SK-MEL-5 (cell line): Measurements from ENCODE around the gene STAU1. TPM values are rescaled to one million over a fixed set of nuclear protein-coding genes. Genes with fewer than 3 reads are reported as not detected.
"Not testable (repeated sequence)": the region's sequence is repeated elsewhere in the genome, so short reads cannot be mapped to it uniquely, and the experiment has no call there.

ENCODE experiments used
- DNase-seq: peaks from one replicate; pipeline ENCODE4 v3.0.0-alpha.2; 2016; ENCODE audit warnings: low read depth, low spot score
- in situ Hi-C: cut with HindIII; loops from 2 replicates; pipeline ENCODE4 v1.10.0; 2016; ENCODE audit warnings: low sequenced_read_pairs, high pct_unique_total_duplicates, low pct_unique_long_range_greater_than_20kb
- total RNA-seq: library from RNA; depleted of rRNA; stranded (reverse); fragments of >200 nt; shearing (Covaris generic); gene quantifications from 2 replicates; pipeline ENCODE4 v1.2.3, GENCODE V29; 2014; rRNA removed

Gene STAU1
- total RNA-seq, 1 experiment from 2014 or later: 42.4 TPM

DNA sequence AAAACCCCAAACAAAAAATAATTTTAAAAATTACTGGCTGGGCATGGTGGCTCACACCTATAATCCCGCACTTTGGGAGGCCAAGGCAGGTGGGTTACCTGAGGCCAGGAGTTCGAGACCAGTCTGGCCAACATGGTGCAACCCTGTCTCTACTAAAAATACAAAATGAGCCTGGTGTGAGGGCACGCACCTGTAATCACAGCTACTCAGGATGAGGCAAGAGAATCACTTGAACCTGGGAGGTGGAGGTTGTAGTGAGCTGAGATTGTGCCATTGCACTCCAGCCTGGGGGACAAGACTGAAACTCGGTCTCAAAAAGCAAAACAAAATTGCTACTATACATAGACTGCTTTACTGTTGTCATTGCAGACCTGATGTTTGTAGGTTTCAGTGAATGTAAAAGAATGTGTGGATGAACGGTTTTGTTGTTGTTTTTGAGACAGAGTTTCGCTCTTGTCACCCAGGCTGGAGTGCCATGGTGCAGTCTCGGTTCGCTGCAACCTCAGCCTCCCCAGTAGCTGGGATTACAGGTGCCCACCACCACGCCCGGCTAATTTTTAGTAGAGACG is 83.1 kb downstream of the STAU1 start:
- in situ Hi-C loops, DNase-seq: not testable (repeated sequence)

DNA sequence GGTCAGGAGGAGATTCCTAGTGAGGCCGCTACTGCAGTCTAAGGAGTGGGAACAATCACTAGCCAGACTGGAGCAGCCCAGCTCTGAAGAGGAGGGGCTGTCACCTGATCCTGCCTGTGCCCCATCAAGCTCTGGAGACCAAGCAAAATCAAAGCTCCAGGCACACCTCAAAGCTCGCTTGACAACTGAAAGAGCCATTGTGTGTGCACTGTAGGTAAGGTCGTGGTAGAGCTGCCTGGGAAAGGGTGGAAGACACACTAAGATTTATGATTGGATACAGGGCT is 83.8 kb downstream of the STAU1 start:
- in situ Hi-C loops: no loop called here
- no peak for DNase-seq

DNA sequence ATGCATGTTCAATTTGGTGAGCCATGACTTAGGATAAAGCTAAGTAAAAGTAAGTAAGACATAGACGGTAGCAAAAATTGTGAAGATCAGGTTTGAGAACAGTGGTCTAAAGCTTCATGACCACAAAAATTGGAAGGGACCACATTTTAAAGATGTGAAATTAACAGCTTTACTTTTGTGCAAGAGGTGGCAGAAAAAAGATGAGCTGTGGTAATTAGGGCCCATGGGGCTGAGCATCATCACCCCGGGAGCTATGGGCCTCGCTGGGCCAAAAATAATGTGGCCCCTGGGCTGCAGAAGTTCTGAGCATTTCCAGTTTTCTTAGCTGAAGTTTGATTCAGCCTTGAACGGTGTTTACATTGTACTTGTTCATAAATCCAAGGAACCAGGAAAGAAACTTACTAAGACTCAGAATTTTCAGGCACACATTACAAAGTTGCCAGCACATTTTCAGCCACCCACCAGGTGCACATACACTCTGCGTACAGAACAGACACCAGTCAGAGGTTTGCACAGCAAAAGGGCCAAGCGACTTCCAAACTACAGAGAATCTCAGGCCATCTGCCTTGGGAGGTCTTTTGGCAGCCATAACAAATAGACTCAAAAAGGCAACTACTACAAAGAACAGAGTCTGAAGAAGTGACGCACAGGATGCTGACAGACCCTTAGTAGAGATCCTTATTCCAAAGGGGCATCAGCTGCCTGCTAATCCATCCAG is 84.3 kb downstream of the STAU1 start:
- in situ Hi-C loops: no loop called here
- no peak for DNase-seq

DNA sequence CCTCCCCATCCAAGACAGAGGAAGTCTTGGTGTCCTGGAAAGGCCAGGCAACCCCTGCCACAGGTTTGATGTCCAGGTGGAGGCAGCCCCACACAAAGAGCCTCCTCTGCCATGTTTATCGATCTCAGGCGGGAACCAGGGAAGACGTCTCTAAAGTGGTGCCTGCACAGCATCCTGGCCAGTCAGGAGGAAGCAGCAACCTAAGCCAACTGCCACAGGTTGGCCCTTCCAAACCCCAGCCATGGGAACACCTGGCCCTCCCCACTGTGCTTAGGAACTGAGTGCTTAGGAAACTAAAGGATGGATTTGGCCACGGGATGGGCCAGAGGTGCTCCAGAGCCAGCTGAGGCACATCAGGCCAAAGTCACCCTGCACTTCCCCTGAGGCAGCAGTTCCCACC is 85.1 kb downstream of the STAU1 start:
- in situ Hi-C loops: no loop called here
- DNase-seq: no peak

DNA sequence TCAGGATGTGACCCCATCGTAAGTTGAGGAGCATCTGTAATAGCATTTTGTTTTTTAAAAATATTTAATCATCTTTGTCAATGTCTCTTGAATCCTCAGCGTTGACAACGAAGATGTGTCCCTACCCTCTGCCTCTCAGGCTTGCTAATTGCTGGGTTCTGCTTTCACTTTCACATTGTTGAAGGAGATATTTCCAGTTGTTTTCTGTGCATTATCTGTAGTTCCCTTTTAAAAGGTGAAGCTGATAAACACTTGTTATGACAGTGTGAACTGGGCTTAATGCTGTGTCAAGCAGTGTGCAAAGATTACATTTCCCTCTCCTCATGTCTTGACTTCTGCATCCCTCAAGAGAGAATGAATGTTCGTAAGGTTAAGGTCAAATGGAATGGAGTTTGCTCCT is 87.2 kb downstream of the STAU1 start:
- in situ Hi-C loops: no loop called here

DNA sequence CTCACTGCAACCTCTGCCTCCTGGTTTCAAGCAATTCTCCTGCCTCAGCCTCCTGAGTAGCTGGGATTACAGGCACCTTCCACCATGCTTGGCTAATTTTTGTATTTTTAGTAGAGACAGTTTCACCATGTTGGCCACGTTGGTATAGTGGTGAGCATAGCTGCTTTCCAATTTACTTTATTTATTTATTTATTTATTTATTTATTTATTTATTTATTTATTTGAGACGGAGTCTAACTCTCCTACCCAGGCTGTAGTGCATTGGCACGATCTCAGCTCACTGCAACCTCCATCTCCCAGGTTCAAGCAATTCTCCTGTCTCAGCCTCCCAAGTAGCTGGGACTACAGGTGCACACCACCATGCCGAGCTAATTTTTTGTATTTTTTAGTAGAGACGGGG is 87.8 kb downstream of the STAU1 start:
- DNase-seq, in situ Hi-C loops: not testable (repeated sequence)

More for the DNA sequence above, 87.2 kb downstream of the STAU1 start:
- no peak for DNase-seq

DNA sequence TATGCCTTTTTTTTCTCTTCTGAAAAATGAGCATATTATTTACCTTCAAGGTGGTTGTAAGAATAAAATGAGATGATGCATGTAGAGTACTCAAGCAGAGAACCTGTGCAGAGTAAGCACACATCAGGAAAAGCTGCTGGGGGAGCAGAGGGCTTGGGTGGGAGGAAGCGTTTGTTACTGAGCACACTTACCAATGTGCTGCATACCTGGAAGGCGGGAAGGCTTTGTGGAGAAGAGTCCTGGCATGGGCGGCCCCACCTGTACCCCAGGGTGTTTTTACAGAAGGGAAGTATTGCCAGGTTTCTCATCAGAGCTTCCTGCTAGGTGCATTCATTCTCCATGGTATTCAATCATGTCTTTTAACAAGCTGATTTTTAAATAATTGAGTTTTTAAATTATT is 89.1 kb downstream of the STAU1 start:
- DNase-seq: no peak
- in situ Hi-C loops: no loop called here

DNA sequence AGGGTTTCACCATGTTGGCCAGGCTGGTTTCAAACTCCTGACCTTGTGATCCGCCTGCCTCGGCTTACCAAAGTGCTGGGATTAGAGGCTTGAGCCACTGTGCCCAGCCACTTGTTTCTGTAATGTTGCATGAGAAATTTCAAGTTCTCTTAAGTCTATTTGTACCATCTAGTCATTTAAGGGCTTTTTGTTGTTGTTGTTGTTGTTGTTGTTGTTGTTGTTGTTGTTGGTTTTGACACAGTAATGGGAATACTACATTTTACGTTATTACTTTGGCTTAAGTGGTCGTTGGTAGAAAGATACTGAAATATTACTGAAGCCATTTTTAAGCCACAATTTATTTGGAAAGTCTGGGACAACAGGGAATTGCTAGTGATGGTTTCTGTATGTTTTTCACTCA is 90.0 kb downstream of the STAU1 start:
- no peak for DNase-seq
- in situ Hi-C loops: no loop called here

DNA sequence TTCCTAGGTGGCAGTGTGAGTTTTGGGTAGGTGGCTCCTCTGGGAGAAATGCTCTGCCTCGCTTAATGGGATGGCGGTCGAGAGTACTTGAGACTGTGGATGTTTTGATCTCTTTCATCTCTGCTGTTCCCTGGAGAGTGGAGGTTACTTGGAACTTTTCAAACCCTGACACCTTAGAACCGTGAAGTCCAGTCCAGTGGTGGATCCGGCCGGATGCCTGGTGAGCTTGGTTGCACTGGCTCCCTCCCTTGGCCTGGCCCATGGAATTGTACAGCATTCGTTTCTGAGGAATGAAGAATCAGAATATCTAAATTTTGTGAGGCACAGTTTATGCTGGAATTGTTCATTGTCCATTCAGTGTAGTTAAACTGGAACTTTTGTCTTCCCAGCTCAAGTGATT is 91.0 kb downstream of the STAU1 start:
- no peak for DNase-seq
- in situ Hi-C loops: no loop called here

DNA sequence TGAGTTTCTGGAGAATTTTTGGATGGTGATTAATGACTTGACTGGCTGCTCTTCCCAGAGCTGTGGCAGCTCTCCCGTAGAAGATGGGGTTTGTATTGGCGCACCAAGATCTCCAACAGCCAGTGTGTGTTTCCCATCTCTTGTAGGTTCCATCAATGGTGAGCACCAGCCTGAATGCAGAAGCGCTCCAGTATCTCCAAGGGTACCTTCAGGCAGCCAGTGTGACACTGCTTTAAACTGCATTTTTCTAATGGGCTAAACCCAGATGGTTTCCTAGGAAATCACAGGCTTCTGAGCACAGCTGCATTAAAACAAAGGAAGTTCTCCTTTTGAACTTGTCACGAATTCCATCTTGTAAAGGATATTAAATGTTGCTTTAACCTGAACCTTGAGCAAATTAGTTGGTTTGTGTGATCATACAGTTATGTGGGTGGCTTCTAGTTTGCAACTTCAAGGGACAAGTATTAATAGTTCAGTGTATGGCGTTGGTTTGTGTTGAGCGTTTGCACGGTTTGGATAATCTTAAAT is 91.9 kb downstream of the STAU1 start:
- in situ Hi-C loops: no loop called here
- DNase-seq: no peak

DNA sequence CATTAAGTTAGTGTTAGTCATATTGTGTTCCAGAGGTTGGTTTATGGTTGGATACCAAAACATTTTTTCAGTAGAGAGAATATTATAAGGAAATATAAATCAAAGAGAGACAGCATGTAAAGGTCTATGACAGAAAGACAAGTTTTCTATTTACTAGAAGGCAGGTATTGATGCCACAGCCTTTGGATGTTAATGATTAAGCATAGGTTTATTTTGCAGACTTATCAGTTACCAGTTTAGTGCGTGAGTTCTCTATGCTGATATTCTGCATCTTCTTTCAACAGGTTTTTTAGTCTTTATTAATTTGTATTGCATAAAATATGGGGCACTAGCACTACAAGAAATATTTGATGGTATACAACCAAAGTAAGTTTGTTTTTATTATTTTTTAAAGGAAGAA is 96.4 kb downstream of the STAU1 start:
- no peak for DNase-seq
- in situ Hi-C loops: no loop called here

DNA sequence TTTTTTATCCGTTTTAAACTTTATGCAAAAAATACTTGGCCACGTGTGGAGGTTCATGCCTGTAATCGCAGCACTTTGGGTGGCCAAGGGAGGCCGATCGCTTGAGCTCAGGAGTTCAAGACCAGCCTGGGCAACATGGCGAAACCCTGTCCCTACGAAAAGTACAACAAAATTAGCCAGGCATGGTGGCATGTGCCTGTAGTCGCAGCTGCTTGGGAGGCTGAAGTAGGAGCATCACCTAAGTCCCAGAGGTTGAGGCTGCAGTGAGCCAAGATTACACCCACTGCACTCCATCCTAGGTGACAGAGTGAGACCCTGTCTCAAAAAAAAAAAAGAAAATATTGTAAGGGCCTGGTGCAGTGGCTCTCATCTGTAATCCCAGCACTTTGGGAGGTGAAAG is 97.0 kb downstream of the STAU1 start:
- in situ Hi-C loops: no loop called here
- DNase-seq: no peak

DNA sequence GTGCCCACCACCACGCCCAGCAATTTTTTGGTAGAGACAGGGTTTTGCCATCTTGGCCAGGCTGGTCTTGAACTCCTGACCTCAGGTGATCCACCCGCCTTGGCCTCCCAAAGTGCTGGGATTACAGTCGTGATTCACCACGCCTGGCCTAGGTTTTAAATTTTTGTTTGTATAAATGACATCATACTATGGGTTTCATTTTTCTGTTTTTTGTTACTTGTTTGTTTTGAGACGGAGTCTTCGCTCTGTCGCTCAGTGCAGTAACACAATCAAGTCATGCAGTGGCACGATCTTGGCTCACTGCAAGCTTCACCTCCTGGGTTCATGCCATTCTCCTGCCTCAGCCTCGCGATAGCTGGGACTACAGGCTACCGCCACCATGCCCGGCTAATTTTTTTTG is 105.8 kb downstream of the STAU1 start:
- DNase-seq, in situ Hi-C loops: not testable (repeated sequence)

DNA sequence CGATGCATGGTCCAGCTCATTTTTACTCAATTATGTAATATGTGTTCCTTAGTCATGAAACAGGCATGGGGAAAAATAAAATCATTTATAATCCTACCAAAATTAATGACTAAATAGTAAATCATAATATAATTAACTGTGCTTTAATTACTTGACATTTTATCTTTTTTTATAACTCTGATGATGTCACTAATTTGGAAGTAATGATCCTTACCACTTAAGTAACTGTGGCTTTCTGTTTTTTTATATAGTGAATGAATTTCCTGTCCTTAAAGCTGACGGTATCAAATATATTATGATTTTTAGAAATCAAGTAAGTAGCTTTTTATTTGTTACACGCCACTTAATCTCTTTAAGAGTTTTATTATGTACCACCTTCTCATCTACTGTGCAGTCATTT is 109.8 kb downstream of the STAU1 start:
- in situ Hi-C loops: no loop called here

DNA sequence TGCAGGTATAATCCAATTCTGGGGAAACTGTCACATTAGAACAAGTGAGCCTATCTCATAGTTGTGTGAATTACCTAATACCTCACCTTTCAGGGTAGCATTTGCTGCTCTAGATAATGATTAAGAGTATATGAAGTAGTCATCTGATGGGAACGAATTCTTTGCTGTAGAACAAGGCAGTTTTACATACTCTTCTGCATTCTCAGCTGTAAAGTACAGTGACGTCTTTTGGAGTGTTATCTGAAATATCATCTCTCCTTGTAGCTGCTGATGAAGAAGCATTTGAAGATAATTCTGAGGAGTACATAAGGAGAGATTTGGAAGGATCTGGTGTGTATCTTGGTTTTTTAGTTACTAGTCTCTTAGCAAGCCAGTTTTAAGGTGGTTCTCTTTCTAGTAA is 113.6 kb downstream of the STAU1 start:
- in situ Hi-C loops: no loop called here
- no peak for DNase-seq

More for the DNA sequence above, 109.8 kb downstream of the STAU1 start:
- DNase-seq: no peak

Other genes with a start within 250 kb of the STAU1 start
- 180 and 193 TPM in 2 replicates for gene CSE1L, start 142.0 kb downstream of the STAU1 start, total RNA-seq
- gene DDX27, start 31.1 kb upstream of the STAU1 start, total RNA-seq: 53.7 and 54.8 TPM in 2 replicates
- 20.3 and 21.0 TPM in 2 replicates for gene ZNFX1, start 89.7 kb upstream of the STAU1 start, total RNA-seq